Tracheal epithelial cell (primary cell): ENCODE measurements around the gene CELF6. TPM values are rescaled to one million over a fixed set of nuclear protein-coding genes. Genes with fewer than 3 reads are reported as not detected.

ENCODE experiments used
- total RNA-seq: library from RNA; depleted of rRNA; stranded (reverse); fragments of >200 nt; gene quantifications from 2 replicates; pipeline ENCODE4 v1.2.1, GENCODE V29; 2014

The CELF6 gene
- 0.21 and 0.24 TPM in 2 replicates for total RNA-seq

DNA sequence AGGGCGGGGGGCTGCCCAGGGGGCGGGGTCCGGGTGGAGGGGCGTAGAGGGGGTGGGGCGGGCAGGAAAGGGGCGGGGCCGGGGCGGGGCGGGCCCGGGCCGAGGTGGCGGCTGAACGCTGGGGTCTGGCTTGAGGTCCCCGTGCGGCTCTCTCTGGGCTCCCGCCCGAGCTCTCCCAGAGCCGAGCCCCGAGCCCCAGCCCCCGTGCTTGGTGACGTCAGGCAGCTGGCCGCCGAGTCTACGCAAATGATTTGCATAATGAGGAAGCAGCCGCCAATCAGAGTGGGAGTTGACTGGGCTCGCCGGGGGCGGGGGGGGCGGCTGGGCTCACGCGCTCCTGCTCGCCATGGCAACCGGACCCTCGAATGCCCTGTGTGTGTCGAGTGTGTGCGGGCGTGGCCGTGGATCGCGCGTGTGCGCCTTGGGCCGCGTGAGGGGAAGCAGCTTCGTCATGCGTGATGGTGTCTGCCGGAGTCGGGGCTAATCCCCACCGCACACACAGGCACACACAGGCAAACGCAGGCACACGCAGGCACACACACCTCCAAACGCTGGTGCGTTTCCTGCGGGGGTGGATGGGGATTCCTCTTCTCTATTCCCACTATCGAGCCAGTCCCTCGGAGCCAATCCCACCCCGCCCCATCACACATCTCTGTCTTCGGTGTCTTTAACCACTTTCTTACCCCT, at the start of gene CELF6:
TSS of gene CELF6 (minus strand) at position 173 of the 687 bp plus-strand sequence. CDS start 283 bp downstream, outside the sequence.

DNA sequence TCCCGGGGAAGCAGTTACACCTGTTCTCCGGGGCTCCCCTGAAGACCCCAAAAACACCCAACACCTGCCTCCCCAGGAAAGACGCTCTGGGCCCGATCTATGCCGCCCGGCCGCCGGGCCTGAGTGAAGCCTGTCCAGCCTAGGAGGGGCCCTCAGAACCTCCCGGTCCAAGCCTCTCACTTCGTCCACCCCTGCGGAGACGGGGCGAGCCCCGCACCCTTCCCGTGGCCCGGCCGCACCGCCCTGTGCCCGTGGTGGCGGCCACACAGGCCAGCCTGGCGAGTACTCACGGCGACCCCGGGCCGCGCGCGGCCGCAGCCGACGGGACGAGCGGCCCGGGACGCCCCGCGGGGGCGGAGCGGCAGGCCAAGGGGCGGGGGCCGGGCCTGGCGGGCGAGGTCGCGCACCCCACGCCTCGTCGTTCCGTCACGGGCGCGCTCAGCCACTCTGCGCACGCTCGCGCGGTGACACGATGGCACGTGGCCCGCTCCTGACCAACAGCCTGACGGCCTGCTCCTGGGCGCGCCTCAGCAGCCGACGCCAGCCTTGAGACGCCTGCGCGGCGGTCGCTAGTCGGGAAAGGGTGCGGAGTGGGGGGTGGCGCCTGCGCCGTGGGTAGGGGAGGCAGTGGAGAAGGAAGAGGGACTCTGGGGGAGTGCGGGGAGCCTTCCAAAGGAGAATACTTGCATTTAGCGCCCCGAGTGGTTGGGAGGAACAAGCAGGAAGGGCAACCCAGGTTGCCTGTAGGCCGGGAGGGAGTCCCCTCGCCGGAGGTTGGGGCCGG, 47.6 kb downstream of the CELF6 start, which contains the start of gene PARP6:
TSS of gene PARP6 (minus strand) at position 342 of the 784 bp plus-strand sequence. CDS start 5,077 bp downstream, outside the sequence.

Other genes starting within 250 kb of the CELF6 start
- 32.3 and 38.6 TPM in 2 replicates for gene MYO9A, start 202.0 kb downstream of the CELF6 start, total RNA-seq
- gene SENP8, start 201.8 kb downstream of the CELF6 start, total RNA-seq: 1.7 and 3.2 TPM in 2 replicates
- 1.9 and 9.0 TPM in 2 replicates for gene GRAMD2A, start 122.4 kb downstream of the CELF6 start, total RNA-seq
- gene PKM, start 89.0 kb downstream of the CELF6 start, total RNA-seq: 1,386 and 1,957 TPM in 2 replicates
- gene PARP6, start 47.6 kb downstream of the CELF6 start, total RNA-seq: 20.9 and 22.9 TPM in 2 replicates
- 35.2 and 60.7 TPM in 2 replicates for gene HEXA, start 55.9 kb upstream of the CELF6 start, total RNA-seq
- gene TMEM202, start 78.1 kb upstream of the CELF6 start, total RNA-seq: not detected in 2 replicates
- 28.2 and 28.3 TPM in 2 replicates for gene ARIH1, start 154.2 kb upstream of the CELF6 start, total RNA-seq